SU-DHL-6 (cell line): ENCODE data around the gene FSHR.

Experiments
- H2AFZ ChIP-seq: fragments of 200-600 bp; sonication (generic); 2 replicates; pipeline ENCODE4 v1.6.1; 2014; ENCODE audit warnings: low read depth, mild to moderate bottlenecking, moderate library complexity, mixed read lengths, antibody characterized with exemption, low read length; ENCODE audit not compliant: severe bottlenecking
- H3F3A ChIP-seq: fragments of 200-600 bp; shearing (Covaris generic); 2 replicates; pipeline ENCODE4 v1.6.0; 2016; ENCODE audit warnings: antibody characterized with exemption, mild to moderate bottlenecking; ENCODE audit not compliant: insufficient read depth
- H3K27ac ChIP-seq: fragments of 200-600 bp; sonication (generic); 2 replicates; pipeline ENCODE4 v1.5.1; 2016; ENCODE audit warnings: low read depth, mild to moderate bottlenecking, low read length, moderate library complexity, mixed read lengths
- H3K27me3 ChIP-seq: fragments of 200-600 bp; sonication (generic), shearing (Covaris generic); 2 replicates; pipeline ENCODE4 v1.6.0; 2014; ENCODE audit warnings: mild to moderate bottlenecking, low read length
- H3K36me3 ChIP-seq: fragments of 200-600 bp; sonication (generic); 2 replicates; pipeline ENCODE4 v1.6.1; 2014; ENCODE audit warnings: mild to moderate bottlenecking, low read length, mixed read lengths
- H3K4me2 ChIP-seq: fragments of 300-600, 200-600 bp; shearing (Covaris generic), sonication (generic); 2 replicates; pipeline ENCODE4 v1.6.0; 2014; ENCODE audit warnings: low read length, low read depth, mild to moderate bottlenecking; ENCODE audit not compliant: poor library complexity, severe bottlenecking
- H3K4me3 ChIP-seq: fragments of 200-600 bp; sonication (generic); 2 replicates; pipeline ENCODE4 v1.5.1; 2014; ENCODE audit warnings: antibody characterized with exemption, low read length, mild to moderate bottlenecking, mixed read lengths; ENCODE audit not compliant: insufficient read depth, poor library complexity, severe bottlenecking
- H3K79me2 ChIP-seq: fragments of 200-600 bp; sonication (generic); 2 replicates; pipeline ENCODE4 v1.6.1; 2014; ENCODE audit warnings: mild to moderate bottlenecking, low read length, moderate library complexity; ENCODE audit not compliant: insufficient read depth
- H3K9ac ChIP-seq: fragments of 200-600 bp; sonication (generic); 2 replicates; pipeline ENCODE4 v1.7.0; 2014; ENCODE audit warnings: mild to moderate bottlenecking, low read length
- H3K9me2 ChIP-seq: fragments of 200-600 bp; sonication (generic); replicated peaks from 2 replicates; pipeline ENCODE4 v1.6.1; 2014; ENCODE audit warnings: low read length; ENCODE audit not compliant: insufficient read depth
- H3K9me3 ChIP-seq: fragments of 200-600 bp; sonication (generic); 2 replicates; pipeline ENCODE4 v1.6.1; 2014; ENCODE audit warnings: low read length, mixed read lengths; ENCODE audit not compliant: insufficient read depth
- H4K20me1 ChIP-seq: fragments of 200-600 bp; sonication (generic); 2 replicates; pipeline ENCODE4 v1.6.1; 2014; ENCODE audit warnings: low read depth, mild to moderate bottlenecking, antibody characterized with exemption, low read length, moderate library complexity, mixed read lengths
- CTCF ChIP-seq: fragments of 200-600 bp; sonication (generic); IDR thresholded peaks from one replicate; pipeline ENCODE4 v1.5.1; 2017; ENCODE audit warnings: antibody characterized with exemption, mild to moderate bottlenecking, low read length, moderate library complexity; ENCODE audit not compliant: insufficient read depth, poor library complexity, severe bottlenecking
- EZH2phosphoT487 ChIP-seq: fragments of 200-600 bp; sonication (generic), shearing (Covaris generic); conservative IDR thresholded peaks from 2 replicates; pipeline ENCODE4 v1.6.1; 2018; ENCODE audit warnings: mild to moderate bottlenecking, antibody characterized with exemption, low read length, moderate library complexity, mixed read lengths

FSHR gene

GRCh38 chr2:48939232-48939631, 215.1 kb downstream of the FSHR start:
- Histone ChIP-seq H3K27me3 (0 out of 2 replicates have a peak, but pooled peaks cover 3% of the 10 kb centered on the region), H3K27ac (no peak overlapping the region), H3K4me3 (no peak overlapping the region), H3K4me2 (no peak overlapping the region), H3K9me3 (no peaks in the 10 kb centered on the region), H2AFZ (no peak overlapping the region), H3K9me2 (no peaks in the 10 kb centered on the region), H3F3A (no peaks in the 10 kb centered on the region), H3K79me2 (no peaks in the 10 kb centered on the region), H4K20me1 (no peaks in the 10 kb centered on the region), H3K36me3 (no peaks in the 10 kb centered on the region), H3K9ac (no peak overlapping the region)
- TF ChIP-seq EZH2phosphoT487 (no peak), CTCF (no peak)

- H3K27me3 ChIP-seq: 0 out of 2 replicates have a peak, but pooled peaks cover 3% of the 10 kb centered on the region
- no peaks in the 10 kb centered on the region for H3K9me3 ChIP-seq
- H4K20me1 ChIP-seq: no peaks in the 10 kb centered on the region
- H3F3A ChIP-seq: no peaks in the 10 kb centered on the region
- no peak overlapping the region for H3K27ac ChIP-seq
- H3K36me3 ChIP-seq: no peaks in the 10 kb centered on the region
- no peaks in the 10 kb centered on the region for H3K79me2 ChIP-seq
- H3K9ac ChIP-seq: no peak overlapping the region
- H3K4me3 ChIP-seq: no peak overlapping the region
- TF ChIP-seq EZH2phosphoT487 (no peak), CTCF (no peak)
- H3K4me2 ChIP-seq: no peak overlapping the region
- no peak overlapping the region for H2AFZ ChIP-seq
- no peaks in the 10 kb centered on the region for H3K9me2 ChIP-seq
These were observed 216.1 kb downstream of the FSHR start for GRCh38 chr2:48938231-48938630.

GRCh38 chr2:48934807-48935206, 219.5 kb downstream of the FSHR start:
- Histone ChIP-seq H3K4me3 (no peak overlapping the region), H3K9me2 (no peaks in the 10 kb centered on the region), H3K9ac (no peak overlapping the region), H4K20me1 (no peaks in the 10 kb centered on the region), H2AFZ (no peak overlapping the region), H3K9me3 (no peaks in the 10 kb centered on the region), H3K36me3 (no peaks in the 10 kb centered on the region), H3K79me2 (no peaks in the 10 kb centered on the region), H3K27ac (no peak overlapping the region), H3K4me2 (no peak overlapping the region), H3F3A (no peaks in the 10 kb centered on the region), H3K27me3 (0 out of 2 replicates have a peak, but pooled peaks cover 3% of the 10 kb centered on the region)
- no peak for TF ChIP-seq CTCF
- no peak for TF ChIP-seq EZH2phosphoT487
